Measurements from ENCODE around the gene SERPINA4.

SERPINA4 gene

DNA sequence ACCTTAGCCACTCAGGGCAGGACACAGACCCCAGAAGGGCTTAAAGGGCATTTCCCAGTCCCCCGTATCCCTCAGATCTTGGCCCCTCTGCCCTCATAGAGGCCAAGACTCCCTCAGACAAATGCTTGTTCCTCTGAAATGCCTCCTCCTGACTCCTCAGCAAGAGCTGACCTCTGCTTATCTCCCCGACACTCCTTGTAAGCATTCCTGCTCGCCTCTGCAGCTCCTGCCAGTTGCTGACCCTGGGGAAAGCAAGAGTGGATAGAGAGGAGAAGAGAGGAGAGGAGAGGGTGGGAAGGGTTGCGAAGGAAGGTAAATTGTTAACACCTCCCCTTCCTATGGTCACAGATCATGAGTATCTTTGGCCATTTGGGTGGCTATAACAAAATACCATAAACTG, 27.1 kb downstream of the SERPINA4 start:
- no peak overlapping the region for H3K4me3 ChIP-seq (ENCODE audit: low read depth, low read length)
- TF ChIP-seq, protein P1, sequence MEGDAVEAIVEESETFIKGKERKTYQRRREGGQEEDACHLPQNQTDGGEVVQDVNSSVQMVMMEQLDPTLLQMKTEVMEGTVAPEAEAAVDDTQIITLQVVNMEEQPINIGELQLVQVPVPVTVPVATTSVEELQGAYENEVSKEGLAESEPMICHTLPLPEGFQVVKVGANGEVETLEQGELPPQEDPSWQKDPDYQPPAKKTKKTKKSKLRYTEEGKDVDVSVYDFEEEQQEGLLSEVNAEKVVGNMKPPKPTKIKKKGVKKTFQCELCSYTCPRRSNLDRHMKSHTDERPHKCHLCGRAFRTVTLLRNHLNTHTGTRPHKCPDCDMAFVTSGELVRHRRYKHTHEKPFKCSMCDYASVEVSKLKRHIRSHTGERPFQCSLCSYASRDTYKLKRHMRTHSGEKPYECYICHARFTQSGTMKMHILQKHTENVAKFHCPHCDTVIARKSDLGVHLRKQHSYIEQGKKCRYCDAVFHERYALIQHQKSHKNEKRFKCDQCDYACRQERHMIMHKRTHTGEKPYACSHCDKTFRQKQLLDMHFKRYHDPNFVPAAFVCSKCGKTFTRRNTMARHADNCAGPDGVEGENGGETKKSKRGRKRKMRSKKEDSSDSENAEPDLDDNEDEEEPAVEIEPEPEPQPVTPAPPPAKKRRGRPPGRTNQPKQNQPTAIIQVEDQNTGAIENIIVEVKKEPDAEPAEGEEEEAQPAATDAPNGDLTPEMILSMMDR (IDR thresholded peaks at IDR 0.05; ENCODE audit: control insufficient read depth, extremely low read depth, insufficient read depth), result no peak
- DNase-seq (ENCODE audit: low read depth), result no peak

DNA sequence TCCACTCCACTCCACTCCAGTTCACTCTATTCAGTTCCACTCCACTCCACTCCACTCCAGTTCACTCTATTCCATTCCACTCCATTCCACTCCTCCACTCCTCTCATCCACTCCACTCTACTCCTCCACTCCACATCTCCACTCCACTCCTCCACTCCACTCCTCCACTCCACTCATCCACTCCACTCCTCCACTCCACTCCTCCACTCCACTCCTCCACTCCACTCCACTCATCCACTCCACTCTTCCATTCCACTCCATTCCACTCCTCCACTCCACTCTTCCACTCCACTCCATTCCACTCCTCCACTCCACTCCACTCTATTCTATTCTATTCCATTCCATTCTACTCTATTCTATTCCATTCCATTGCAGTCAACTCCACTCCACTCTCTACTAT, 29.8 kb downstream of the SERPINA4 start:
- H3K4me3 ChIP-seq (ENCODE audit: low read depth, low read length), result no peak overlapping the region
- DNase-seq (ENCODE audit: low read depth), result no peak
- TF ChIP-seq, protein P1 (IDR thresholded peaks at IDR 0.05; ENCODE audit: control insufficient read depth, extremely low read depth, insufficient read depth), result no peak

DNA sequence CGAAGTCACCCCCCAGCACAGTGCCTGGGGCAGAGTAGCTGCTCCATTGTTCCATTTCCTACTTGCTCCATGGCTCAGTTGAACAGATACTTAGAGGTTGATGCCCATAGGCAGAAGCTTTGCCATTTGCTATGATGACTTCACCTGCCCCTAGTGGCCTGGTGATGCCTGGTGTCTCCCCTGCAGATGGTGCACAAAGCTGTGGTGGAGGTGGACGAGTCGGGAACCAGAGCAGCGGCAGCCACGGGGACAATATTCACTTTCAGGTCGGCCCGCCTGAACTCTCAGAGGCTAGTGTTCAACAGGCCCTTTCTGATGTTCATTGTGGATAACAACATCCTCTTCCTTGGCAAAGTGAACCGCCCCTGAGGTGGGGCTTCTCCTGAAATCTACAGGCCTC, 30.6 kb downstream of the SERPINA4 start:
- TF ChIP-seq, protein P1 (IDR thresholded peaks at IDR 0.05; ENCODE audit: control insufficient read depth, extremely low read depth, insufficient read depth), result no peak
- DNase-seq (ENCODE audit: low read depth), result no peak
- H3K4me3 ChIP-seq (ENCODE audit: low read depth, low read length), result no peak overlapping the region

DNA sequence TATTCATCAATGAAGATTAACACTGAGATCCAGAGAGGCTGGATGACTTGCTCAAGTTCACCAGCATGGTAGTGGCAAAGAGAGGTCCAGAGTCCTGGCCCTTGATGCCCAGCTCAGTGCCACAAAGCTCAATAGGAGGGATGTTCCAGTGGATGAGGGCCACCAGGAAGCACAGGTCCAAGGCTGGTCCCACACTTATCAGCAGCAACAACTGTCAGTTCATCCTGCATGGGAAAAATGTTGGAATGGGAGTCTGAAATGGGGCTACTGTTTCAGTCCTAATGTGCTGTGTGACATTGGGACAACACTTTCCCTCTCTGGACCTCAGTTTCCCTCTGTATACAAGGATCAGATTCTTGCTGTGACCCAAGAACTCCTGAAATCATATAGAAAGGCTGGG, 31.2 kb downstream of the SERPINA4 start:
- H3K4me3 ChIP-seq (ENCODE audit: low read depth, low read length), result no peak overlapping the region
- no peak for DNase-seq (ENCODE audit: low read depth)
- TF ChIP-seq, protein P1 (IDR thresholded peaks at IDR 0.05; ENCODE audit: control insufficient read depth, extremely low read depth, insufficient read depth), result no peak

DNA sequence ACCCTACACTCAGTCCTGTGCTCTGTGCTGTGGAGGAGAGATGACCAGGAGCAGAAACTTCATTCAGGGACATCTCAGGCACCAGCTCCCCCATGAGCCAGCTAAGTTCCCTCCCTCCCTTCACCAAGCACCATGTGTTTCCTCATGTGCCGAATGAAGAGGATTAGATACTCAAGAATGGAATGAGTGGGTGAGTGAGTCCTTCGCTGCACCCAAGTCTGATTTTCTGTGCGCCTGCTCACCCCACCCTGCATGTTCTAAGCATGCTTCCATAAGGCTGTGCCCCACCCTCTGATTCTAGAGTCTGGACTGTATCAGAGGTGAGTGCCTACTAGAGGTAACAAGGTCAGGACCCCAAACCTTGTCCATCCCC, 32.1 kb downstream of the SERPINA4 start:
- DNase-seq (ENCODE audit: low read depth), result no peak
- H3K4me3 ChIP-seq (ENCODE audit: low read depth, low read length), result no peak overlapping the region
- TF ChIP-seq, protein P1 (IDR thresholded peaks at IDR 0.05; ENCODE audit: control insufficient read depth, extremely low read depth, insufficient read depth), result no peak

DNA sequence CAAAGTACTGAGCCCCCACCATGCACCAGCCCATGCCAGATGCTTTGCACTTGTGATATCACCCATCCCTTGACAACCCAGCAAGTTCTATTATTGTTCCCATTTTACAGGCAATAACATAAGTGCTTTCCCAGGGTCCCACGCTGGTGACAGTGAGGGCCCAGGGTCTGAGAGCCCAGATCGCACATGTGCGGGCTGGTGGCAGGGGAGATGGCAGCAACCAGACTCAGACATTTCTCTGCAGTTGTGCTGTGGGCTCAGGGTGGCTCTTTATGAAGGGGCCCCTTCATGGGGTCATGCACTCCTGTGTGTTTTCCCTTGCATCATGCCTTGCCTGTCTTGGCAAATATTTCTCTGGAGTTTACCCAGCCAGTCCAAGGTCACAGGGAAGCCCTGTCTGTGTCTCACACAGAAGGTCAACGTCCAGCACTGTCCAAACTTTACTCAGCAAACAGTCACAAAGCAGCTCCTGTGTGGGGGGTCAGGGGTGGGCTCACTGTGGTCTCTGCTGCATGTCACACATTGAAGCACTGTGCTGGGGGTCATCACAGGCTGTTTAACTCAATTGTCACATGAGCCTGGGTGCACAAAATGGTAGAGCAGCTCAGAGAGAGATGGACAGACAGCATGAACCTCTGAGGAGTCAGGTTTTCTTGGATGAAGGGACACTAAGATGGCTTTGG, 32.6 kb downstream of the SERPINA4 start:
- H3K4me3 ChIP-seq (ENCODE audit: low read depth, low read length), result no peak overlapping the region
- TF ChIP-seq, protein P1 (IDR thresholded peaks at IDR 0.05; ENCODE audit: control insufficient read depth, extremely low read depth, insufficient read depth), result no peak
- no peak for DNase-seq (ENCODE audit: low read depth)

DNA sequence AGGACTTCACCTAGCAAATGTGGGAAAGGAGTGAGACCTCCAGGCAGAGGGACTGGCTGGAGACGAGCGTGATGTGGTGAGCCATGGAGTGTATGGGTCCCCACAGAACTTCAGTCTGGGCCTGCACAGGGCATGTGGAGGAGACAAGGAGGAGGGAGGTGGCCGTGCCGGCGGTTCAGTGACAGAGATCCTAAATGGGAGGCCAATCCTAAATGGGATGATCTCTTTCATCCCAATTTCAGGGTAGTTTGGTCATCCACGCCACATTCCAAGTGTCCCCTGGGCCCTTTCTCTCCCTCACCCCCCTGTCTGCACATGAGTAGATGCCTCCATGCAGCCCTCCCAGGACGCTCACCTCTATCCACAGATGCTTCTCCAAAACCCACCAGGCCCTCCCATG, 33.2 kb downstream of the SERPINA4 start:
- no peak overlapping the region for H3K4me3 ChIP-seq (ENCODE audit: low read depth, low read length)
- DNase-seq (ENCODE audit: low read depth), result no peak
- TF ChIP-seq, protein P1 (IDR thresholded peaks at IDR 0.05; ENCODE audit: control insufficient read depth, extremely low read depth, insufficient read depth), result no peak
